SK-N-DZ (cell line): ENCODE data around the gene ROBO3.

Source experiments
- DNase-seq: peaks from one replicate; pipeline ENCODE4 v3.0.0-alpha.2; 2015; ENCODE audit warnings: low spot score

Gene ROBO3

DNA sequence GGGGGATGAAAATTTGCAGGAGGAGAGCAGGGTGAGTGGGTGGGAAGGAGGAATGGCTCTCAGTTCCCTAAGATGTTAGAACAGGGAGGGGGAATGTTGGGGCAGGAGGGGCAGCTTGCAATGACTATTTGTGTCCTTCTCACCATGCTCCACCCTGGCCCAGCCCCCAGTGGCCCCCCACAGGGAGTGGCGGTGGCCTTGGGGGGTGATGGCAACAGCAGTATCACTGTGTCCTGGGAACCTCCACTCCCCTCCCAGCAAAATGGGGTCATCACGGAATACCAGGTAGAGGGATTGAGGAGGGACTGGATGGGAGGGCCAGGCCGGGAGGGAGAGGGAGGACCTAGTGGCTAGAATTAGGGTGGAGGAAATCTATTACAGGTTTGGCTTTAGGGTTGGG is 10.2 kb downstream of the ROBO3 start:
- DNase-seq = no peak

DNA sequence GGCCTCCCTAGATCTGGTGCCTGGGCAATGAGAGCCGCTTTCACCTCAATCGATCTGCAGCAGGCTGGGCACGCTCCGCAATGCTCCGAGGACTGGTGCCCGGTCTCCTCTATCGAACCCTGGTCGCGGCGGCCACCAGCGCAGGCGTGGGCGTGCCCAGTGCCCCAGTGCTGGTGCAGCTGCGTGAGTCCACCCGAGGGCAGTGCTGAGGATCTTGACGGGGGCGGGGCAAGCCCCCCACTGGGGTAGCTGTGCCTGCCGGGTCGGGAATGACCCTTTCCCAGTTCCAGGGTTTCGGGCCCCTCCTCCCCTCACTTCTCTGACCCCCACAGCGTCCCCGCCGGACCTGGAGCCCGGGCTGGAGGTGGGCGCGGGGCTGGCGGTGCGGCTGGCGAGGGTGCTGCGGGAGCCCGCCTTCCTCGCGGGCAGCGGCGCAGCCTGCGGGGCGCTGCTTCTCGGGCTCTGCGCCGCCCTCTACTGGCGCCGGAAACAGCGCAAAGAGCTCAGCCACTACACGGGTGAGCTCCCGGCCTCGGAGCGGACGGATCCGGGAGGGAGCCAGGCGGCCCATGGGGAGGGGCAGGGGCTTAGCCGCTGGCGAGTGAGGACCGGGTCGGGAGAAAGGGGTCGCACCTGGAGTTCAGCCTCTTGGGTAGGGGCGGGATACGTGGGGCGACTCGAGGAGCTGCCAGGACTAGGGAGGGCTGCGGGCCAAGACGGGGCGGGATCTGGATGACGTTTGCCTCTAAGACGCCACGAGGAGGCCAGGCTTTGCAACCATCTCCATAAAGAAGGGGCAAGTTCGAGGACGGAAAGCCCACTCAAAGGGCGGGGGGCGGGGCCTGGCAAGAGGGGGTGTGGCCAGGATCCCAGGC is 10.9 kb downstream of the ROBO3 start:
- peak; percentile 76 for DNase-seq

DNA sequence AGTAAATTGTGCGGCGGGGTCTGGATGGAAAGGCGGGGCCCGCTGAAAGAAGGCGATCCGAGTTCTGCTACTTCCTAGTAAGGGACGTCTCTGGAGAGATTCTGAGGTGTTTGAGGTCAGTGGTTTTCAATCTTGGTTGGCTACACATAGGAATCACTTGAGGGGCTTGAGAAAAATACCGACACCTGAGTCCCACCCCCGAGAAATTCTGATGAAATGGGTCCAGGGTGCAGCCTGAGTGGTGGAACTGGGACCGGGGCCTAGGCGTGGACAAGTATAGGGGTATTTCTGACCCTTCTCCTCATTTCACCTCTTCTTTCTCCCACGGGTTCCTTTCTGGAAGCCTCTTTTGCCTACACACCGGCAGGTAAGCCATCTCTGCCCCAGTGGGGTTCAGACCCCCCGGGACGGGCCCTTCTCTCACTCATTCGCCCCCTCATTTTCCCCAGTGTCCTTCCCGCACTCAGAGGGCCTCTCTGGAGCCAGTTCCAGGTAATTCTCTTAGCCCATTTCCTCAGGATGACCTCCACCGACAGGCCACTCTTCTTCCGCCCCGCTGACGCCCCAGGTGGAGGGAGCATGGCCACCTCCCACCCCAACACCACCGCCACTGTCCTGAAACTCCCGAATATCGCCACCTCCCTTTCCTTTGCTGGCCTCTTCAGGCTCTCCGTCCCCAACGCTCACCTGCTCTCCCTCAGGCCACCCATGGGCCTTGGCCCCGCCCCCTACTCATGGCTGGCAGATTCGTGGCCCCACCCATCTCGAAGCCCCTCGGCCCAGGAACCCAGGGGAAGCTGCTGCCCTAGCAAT is 11.8 kb downstream of the ROBO3 start:
- DNase-seq = no peak

DNA sequence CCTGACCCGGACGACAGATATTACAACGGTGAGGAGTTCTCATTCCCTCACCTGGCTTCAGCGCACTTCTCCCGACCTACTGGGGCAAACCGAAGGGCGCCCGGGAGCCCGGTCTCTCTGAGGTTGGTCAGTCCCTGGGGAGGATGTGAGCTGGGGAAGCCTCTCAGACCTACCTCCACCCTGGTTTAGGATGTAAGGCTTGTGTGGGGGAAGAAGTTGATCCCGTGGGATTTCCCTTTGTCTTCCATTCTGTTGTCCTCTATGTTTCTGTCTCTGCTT is 12.3 kb downstream of the ROBO3 start:
- DNase-seq = no peak

DNA sequence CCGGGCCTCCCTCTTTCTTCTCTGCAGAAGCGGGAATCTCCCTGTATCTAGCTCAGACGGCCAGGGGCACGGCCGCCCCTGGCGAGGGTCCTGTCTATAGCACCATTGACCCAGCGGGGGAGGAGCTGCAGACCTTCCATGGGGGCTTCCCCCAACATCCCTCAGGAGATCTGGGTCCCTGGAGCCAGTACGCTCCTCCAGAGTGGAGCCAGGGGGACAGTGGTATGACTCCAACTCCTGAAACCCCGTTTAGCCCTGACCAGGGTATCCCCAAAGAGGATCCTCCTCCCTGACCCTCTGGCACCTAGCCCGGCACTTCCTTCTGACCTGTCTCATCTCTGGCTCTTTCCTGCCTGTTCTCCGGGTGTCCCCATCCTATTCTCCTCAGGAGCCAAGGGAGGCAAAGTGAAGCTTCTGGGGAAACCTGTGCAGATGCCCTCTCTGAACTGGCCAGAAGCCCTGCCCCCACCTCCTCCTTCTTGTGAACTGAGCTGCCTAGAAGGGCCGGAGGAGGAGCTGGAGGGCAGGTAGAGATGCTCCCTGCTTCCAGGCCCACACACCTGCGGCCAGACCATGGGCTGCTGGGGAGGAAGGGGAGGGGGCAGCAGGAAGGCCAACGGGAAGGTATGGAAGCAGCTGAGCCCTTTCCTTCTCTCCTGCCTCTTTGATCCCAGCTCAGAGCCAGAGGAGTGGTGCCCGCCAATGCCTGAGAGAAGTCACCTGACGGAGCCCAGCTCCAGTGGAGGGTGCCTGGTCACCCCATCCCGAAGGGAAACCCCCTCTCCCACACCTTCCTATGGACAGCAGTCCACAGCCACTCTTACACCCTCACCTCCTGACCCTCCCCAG is 12.9 kb downstream of the ROBO3 start:
- DNase-seq = no peak

DNA sequence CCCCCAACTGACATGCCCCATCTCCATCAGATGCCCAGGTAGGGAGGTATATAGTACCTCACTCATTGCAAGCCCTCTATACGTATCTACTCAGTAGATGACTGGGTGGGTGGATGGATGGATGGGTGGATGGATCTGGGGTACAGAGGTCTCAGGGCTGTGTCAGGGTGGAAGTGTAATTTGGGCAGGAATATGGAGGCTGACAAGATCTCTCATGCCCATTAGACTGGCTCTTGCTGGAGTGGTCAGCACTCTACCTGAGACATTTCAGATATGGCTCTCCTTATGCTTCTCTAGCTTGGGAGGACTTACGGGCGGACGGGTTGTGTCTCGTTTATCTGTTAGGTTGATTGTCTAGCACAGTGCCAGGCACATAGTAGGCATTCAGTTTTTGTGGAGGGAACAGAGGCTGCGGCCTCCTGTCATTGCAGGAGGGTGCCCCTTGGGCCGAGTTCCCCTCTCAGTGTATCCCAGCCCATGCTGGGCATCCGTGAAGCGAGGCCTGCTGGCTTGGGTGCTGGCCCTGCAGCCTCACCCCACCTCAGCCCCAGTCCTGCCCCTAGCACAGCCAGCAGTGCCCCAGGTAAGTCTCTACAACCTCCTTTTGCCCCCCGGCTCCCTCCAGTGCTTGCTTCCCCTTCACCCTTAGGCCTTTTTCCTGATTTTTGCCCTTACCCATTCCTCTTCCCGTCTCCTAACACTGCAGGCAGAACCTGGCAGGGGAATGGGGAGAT is 13.7 kb downstream of the ROBO3 start:
- DNase-seq = no peak

DNA sequence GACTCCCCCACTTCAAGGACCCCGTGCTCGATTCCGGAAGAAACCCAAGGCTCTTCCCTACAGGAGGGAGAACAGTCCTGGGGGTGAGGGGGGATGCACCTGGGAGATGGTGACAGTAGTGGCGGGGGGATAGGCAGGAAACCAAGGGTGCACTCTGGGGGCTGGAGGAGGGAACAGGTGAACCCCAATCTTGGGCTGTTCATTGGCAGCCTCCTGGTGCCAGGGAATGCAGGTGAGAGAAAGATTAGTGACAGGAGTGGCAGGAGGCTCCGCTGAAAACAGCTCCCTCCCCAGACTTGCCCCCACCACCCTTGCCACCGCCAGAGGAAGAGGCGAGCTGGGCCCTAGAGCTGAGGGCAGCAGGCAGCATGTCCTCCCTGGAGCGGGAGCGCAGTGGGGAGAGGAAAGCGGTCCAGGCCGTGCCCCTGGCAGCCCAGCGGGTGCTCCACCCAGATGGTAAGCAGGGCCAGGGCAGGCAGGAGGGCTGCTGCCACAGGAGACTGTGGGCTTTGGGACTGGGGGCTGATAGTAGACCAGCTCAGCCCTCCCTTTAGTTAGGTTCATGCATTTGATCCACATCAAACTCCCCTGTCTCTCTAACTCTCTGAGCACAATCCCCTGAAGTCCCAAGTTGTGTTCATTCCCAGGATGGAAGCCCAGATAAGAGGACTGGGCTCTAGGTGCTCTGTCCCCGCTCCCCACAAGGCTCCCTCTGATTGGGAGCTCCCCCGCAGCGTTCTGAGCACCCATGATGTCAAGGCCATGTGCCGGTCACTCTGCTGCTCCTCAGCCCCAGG is 14.5 kb downstream of the ROBO3 start:
- DNase-seq = no peak

DNA sequence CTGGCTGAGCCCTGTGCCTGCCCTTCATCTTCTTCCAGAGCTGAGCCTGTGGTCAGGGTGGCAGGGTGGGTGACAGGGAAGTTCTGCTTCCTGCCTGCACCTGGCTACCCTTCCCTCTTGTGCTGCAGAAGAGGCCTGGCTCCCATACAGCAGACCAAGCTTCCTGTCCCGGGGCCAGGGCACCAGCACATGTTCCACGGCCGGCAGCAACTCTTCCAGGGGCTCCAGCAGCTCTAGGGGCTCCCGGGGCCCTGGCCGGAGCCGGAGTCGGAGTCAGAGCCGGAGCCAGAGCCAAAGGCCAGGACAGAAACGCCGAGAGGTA is 15.0 kb downstream of the ROBO3 start:
- DNase-seq = no peak

DNA sequence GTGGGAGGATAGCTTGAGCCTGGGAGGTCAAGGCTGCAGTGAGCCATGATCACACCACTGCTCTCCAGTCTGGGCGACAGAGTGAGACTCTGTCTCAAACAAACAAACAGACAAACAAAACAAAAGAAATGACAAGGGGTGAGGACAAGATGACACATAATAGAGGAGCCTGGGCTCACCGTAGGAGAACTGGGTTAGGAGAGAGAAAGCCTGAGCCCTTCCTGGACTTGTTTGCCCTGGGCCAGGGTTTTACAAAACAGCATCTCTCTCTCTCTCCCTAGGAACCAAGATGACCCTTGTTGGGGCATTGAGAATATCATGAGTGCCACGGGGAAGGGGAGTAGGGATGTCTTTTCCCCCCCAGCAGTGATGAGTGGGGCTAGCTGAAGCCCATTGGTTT is 15.7 kb downstream of the ROBO3 start:
- no peak for DNase-seq

DNA sequence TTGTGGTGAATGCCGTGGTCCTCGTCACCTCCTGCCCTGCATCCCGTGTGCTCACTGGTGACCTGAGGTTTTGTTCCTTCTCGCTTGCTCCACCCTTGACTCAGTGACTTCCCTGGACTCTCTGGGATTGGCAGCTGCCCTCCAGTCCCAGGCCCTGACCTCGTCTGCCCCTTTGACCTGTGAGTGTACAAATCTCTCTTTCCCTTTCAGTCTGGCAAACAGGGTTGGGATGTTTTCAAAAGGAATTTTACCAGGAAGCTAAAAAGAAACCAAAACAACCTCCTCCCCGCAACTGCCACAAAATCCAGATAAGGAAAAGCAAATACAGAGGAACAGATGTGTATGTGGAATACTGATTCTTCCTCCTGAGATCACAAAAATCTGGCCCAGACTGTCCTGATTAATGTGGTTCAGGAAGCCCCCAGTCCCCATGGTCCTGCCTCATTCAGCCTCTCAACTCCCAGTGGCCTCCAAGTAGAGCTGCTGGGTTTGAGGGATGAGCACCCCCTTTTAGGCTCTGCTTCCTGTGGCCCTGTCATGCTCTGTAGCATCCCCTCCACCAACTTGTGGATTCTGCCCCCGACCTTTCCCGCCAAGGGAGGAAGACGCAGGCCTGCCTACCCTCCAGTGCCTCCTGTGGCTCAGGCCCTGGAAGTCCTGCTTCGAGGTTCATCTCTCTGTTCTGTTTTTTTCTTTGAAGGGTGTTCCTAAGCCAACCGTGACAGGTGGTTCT is 17.3 kb downstream of the ROBO3 start:
- no peak for DNase-seq

DNA sequence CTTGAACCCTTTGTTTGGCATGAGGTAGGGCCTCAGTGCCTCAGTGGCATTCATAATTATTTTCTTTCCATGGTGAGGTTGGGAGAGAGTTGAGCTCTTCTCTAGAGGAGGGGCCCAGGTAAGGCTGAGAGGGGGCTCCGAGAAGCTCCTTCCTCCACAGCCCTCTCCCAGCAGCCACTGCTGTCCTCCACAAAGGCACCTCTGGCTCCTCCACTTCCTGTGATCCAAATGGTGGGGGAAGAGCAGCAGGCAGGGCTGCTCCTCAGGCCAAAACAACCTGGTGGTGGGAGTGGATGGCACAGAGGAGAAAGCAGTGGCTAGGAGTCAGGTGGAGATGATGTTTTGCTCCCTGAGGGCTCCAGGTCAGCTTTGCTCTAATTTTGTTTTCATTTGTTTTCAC is 19.1 kb downstream of the ROBO3 start:
- DNase-seq = no peak

DNA sequence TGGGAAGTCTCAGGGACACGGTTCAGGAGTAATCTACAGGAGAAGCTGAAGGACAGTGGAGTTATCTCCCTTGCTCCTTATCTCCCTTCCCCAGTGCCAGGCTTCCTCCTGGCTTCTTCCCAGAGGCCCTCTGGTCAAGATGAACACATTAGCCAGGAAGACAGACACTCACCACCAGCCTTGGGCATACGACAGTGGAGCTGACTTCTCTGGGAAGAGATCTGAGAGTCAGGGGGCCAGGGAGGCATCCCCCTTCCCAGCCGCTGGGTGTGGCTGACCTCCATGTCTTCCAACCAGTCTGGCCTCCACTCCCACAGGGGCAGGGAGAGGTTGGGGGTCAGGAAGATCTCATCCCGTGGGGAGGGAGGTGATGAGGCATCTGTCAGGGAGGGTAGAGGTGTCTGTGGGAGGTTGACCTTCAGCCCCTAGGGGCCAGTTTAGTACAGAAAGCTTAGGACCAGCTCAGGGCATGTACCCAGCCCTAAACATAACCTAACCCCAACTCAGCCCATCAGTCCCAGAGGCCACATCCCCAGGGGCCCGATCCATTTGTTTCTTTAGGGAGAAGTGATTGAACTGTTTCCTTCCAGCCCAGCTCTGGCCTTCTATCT is 19.7 kb downstream of the ROBO3 start:
- no peak for DNase-seq

DNA sequence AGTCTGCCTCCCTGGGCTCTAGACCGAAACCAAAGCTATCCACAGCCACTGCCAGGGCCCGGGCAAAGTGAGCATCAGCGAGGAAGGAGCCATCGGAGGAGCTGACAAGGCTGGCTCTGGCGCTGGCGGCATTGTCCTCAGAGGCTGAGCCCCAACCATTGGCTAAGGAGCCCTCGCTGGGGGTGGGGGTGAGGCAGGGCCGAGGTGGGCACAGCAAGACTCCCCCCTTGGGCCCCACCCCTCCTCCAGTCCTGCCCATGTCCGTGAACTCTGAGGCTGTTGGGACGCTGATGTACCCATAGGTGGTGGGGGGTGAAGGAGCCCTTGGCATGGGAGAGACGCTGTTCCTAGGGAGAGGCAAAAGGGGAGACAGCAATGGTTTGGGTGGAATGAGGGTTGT is 21.2 kb downstream of the ROBO3 start:
- no peak for DNase-seq

DNA sequence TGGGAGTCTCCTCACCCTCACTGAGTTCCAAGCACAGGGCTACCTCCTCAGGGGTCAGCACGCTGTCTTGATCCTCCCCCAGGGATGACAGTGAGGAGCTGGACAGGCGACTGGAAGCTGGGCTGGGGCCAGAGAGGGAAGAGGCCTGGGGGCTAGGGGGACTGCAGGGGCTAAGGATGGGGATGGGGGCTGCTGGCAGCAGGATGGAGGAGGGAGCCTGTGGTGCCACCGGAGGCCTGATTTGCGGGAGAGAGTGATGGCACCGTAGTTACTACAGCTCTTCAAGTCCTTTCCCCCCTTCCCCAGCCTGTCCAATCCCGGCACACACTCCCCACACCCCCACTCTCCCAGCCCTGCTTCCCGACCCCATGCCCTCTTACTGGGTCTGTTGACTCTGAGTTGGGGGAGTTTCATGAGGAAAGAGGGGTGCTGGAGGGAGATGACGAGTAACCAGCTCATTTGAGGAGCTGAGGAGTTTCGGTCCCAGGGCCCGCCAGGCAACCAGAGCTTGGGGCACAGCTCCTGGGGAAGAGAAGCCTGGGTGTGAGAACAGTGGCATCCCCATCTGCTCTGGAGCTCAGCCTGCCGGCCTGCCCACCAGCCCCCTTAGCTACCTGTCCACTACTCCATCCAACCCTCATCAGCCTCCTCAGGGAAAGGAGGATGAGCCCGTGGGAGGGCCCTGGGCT is 21.9 kb downstream of the ROBO3 start:
- no peak for DNase-seq

DNA sequence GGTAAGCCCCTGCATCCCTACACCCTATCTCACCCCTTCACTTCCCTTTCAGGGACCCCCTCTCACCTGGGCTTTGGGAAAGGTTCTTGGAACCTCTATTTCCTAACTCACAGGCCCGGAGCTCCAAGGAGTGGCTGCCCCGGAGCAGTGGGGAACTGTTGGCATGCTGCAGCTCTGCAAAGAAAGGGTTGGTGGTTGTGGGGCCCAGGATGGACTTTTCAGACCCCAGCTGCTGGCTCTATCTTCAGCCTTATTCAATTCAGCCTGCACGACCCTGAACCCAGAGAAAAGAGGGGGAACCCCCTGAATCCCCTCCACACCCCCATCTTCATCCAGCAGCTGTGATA is 22.4 kb downstream of the ROBO3 start:
- no peak for DNase-seq

DNA sequence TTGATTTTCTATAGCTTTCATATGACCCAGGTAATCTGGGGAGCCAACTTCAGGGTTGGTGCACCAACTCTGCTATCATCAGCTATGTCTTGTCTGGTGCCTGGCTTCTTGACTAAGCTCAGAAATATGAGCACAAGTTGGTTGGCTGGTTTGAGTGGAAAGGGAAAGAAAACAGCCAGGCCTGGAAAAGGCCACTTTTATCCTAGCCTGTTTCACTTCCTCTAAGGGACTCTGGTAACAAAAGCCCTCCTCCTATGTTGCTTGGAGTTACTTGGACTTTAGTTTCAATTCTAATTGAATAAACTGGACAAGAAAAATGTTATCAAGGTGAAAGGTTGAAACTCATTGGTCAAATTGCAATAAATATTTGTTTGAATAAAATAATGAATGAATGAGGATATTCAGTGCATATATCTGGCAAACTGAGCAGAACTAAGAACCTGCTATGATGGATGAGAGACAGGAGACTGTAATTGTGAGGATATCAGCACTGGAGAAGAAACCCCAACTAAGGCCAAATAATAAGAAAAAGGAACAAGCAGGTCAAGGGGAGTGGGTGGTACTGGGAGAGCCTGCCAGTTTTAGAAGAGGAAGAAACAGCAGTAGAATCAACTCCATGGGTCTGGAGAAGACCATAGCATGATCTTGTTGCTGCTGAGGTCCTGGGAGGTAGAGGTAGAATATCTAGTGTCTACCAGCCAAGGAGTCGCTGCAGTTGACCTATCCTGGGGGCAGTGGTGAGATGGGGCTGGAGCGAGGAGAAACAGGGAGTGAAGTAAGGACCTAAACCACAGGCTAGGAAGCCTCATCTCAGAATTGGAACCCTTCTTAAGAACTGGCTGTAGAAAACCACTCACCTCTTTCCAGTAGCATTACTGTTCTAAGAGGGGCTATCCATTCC is 24.2 kb downstream of the ROBO3 start:
- DNase-seq = no peak

DNA sequence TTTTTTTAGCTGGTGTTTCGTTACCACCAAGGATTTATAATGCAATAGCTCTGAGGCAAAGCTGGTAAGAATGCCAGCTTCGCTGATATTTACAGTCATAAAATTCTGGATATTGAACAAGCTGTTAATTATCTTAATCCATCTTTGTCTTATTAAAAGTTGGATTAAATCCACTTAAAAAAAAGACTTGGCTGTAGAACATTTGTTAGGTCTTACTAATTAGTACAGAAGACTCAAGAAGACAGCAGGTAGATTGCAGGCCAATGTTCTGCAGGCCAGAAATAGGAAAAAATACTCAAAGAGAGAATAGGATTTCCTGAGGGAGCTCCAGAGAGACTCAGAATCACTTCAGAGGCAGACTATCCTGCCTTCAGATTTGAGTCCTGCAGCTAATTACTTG is 24.9 kb downstream of the ROBO3 start:
- no peak for DNase-seq

DNA sequence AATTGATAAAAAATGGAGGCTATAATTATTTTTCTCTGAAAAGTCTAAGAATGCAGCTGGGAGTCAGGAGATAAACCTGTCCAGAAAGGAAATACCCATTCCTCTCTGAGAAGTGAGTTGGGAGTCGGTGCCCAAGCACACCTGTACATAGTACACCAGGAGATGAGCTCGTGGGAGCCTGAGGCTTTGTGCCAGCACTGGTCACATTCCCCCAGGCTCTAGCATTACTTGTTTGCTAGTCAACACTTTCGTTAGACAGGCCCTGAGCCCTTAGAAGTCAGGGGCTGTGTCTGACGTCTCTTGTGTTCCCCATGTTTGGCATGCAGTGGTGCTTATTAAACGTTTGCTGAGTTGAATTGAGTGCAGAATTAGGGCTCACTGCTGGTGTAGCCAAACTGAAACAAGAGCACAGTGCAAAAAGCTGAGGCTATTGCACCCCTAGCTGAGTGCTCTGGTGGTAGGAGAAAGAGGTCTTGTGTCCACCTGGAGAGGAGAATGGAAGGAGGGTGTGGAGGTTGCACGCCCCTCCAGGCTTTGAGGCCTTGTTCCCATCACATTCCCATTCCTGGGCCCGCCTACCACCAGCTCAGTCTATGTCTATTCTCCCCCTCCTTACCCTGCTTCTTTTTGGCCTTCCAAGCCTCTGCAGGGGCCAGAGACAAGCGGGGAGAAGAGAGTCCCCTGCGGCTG is 25.6 kb downstream of the ROBO3 start:
- no peak for DNase-seq
